GM12864 (cell line): ENCODE measurements around the gene TEX2.

Experiments
- DNase-seq: peaks from one replicate; pipeline ENCODE4 v3.0.0-alpha.2; 2011; ENCODE audit warnings: low read depth
- H3K4me3 ChIP-seq: 2 replicates; pipeline ENCODE4 v1.5.1; 2011; ENCODE audit warnings: mild to moderate bottlenecking, low read depth, low read length, control low read depth
- TF ChIP-seq, protein P1 (sequence below): IDR thresholded peaks from 2 replicates; pipeline ENCODE4 v1.5.1; 2011; ENCODE audit warnings: low read depth, mild to moderate bottlenecking, moderate library complexity, low read length, control low read depth, inconsistent platforms; ENCODE audit errors: missing control alignments

The TEX2 gene

DNA sequence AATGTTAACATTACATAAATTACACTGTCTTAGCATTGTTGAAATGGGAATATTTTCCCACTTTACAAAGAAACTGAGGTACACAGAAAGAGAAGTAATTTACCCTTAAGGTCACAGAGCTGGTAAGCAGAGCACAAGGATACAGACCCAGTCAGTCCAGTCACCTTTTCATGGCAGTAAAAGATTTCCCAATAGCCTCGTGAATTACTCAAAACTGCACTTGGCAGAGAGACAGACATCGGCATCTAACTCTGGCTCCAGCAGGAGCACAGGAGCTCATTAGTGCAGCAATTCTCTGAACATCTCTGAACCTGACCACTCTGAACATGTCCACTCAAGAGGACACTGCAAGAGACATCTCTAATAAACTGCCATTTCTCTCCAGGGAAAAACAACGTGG lies 3.1 kb downstream of the TEX2 start:
- DNase-seq: no peak
- H3K4me3 ChIP-seq: no peak overlapping the region
- TF ChIP-seq, protein P1, sequence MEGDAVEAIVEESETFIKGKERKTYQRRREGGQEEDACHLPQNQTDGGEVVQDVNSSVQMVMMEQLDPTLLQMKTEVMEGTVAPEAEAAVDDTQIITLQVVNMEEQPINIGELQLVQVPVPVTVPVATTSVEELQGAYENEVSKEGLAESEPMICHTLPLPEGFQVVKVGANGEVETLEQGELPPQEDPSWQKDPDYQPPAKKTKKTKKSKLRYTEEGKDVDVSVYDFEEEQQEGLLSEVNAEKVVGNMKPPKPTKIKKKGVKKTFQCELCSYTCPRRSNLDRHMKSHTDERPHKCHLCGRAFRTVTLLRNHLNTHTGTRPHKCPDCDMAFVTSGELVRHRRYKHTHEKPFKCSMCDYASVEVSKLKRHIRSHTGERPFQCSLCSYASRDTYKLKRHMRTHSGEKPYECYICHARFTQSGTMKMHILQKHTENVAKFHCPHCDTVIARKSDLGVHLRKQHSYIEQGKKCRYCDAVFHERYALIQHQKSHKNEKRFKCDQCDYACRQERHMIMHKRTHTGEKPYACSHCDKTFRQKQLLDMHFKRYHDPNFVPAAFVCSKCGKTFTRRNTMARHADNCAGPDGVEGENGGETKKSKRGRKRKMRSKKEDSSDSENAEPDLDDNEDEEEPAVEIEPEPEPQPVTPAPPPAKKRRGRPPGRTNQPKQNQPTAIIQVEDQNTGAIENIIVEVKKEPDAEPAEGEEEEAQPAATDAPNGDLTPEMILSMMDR: no peak

DNA sequence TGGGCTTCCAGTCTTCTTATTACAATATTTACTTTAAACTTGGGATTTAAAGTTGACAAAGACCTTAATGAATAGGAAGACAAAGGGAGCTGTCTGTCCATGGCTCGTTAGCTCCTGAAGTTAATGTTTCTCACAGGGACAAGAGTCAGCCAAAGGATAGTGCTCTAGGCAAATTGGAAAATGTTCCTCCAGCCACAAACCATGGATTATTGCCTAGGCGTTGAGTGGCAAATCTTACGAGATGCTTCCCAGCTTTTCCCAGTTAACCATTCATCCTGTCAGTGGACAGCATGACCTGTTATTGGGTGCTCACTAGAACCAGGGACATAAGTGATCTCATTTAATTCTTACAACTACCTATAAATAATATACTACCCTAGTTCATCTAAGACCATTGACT lies 3.6 kb downstream of the TEX2 start:
- no peak overlapping the region for H3K4me3 ChIP-seq
- no peak for DNase-seq
- TF ChIP-seq, protein P1: no peak

DNA sequence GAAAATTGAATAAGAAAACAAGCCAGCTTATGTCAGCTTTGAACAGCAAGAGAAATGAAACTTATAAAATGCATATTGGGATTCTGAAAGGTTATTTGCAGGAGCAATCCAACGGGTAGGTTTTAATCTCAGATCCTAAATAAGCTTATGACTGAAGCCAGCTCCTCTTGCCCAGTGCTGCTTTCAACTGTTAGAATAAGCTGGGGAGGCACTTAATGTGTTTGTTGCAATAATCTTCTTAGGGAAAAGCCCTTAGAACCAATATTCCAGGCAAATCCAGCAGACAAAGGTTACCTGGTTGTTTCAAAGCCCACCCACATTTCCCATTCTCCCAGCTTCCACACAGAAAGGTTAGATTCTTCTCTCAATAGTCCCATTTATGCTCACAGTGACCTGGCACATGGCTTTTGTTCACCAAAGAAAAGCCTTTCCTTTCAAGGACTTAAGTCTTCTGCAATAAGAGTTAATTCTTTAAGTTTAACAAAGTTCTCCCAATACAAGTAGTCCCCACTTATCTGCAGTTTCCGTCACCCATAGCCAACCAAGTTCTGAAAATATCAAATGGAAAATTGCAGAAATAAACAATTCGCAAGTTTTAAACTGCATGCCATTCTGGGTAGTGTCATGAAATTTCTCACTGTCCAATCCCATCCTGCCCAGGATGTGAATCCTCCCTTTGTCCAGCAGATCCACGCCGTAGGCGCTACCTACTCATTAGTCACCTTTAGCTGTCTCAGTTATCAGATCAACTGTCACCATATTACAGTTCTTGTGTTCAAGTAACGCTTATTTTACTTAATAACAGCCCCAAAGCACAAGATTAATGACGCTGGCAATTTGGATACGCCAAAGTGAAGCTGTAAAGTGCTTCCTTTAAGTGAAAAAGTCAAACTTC lies 5.9 kb downstream of the TEX2 start:
- TF ChIP-seq, protein P1: no peak
- no peak overlapping the region for H3K4me3 ChIP-seq
- DNase-seq: no peak

DNA sequence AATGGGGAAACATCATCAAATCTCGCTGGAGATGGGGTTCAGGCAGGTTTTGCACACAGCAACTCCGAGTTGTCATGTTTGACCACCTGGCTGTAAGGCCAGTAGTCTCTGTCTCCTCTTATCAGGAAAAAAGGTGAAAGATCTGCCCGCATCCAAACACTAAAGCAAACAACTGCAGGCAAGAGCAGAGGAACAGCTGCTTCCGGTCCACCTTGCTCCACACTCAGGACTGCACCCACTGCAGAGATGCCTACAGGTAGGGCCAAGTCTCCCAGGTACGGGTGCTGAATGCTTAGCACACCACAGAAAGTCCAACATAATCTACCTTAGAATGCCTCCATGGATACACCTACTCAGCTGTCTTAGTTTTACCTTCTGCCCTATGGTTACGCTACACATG lies 7.3 kb downstream of the TEX2 start:
- DNase-seq: no peak
- no peak overlapping the region for H3K4me3 ChIP-seq
- TF ChIP-seq, protein P1: no peak

DNA sequence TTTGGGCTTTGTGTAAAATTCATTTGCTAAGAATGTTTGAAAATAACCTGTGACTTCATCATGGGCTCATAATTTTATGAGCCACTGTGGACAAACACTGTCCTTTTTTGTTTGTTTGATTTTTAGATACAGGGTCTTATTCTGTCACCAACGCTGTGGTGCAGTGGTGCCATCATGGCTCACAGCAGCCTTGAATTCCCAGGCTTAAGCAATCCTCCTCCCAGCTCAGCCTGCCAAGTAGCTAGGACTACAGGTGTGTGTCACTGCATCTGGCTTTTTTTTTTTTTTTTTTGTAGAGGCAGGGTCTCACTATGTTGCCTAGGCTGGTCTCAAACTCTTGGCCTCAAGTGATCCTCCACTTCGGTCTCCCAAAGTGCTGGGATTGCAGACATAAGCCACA lies 8.3 kb downstream of the TEX2 start:
- TF ChIP-seq, protein P1: no peak
- no peak for DNase-seq
- no peak overlapping the region for H3K4me3 ChIP-seq

DNA sequence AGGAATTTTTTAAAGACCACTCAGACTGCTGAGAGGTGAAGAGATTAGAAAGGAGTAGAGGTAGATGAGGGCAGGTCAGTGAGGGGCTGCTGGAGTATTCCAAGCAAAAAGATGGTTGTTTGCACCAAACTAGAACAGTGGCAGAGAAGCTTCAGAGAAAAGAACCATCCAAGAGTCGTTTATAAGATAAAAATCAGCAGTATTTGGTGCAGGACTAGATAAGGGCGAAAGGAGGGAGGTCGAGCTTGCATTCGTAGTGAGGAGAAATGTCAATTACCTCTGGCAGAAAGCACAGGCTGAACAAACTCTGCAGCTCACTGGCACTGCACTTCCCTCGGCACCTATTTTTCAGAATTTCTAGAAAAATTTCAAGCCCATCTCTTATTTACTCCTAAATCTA lies 9.6 kb downstream of the TEX2 start:
- DNase-seq: no peak
- TF ChIP-seq, protein P1: no peak
- H3K4me3 ChIP-seq: no peak overlapping the region

DNA sequence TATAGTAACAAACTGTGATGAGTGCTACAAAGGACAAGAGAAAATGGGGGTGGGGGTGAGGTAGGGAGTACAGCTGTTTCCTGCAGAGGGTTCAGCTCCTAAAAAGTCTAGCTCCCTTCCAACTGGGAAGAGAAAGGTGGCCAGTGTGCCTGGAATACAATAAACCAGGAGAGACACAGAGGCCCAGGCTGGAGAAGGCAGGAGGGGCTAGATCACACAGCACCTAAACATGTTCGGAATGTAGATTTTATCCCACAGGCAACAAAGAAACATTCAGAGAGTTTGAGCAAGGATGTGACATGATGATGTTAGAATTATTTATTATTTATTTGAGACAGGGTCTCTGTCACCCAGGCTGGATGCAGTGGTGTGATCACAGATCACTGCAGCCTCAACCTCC lies 10.2 kb downstream of the TEX2 start:
- DNase-seq: no peak
- TF ChIP-seq, protein P1: no peak
- no peak overlapping the region for H3K4me3 ChIP-seq
